HG03432 (cell line): ENCODE results near the gene DNASE2B.

Source experiments
- ATAC-seq: cut with Tn5 transposase; IDR thresholded peaks from one replicate; pipeline ENCODE4 v1.9.1; 2021; ENCODE audit warnings: mild to moderate bottlenecking, moderate library complexity; ENCODE audit not compliant: unreplicated experiment

The DNASE2B gene

GRCh38 chr1:84450910-84451309, 52.6 kb downstream of the DNASE2B start:
- no peak for ATAC-seq

GRCh38 chr1:84452436-84452835, 54.2 kb downstream of the DNASE2B start:
- no peak for ATAC-seq

GRCh38 chr1:84462118-84462517, 63.8 kb downstream of the DNASE2B start:
- ATAC-seq = no peak
